PFSK-1 (cell line): ENCODE measurements around the gene RASSF7.

Source experiments
- FOXP2 ChIP-seq: optimal IDR thresholded peaks from 2 replicates; pipeline ENCODE3; 2011; ENCODE audit warnings: borderline replicate concordance, control low read depth, inconsistent platforms; ENCODE audit not compliant: insufficient read depth; ENCODE audit errors: extremely low read length, extremely low read depth
- POLR2AphosphoS5 ChIP-seq: IDR thresholded peaks from 2 replicates; pipeline ENCODE4 v1.6.1; 2012; ENCODE audit warnings: low read depth, mild to moderate bottlenecking, control low read depth, low read length, moderate library complexity
- REST ChIP-seq, 2 experiments: IDR thresholded peaks; 2 replicates each; pipeline versions ENCODE4 v1.6.1 to v1.8.0; 2011 to 2012; ENCODE audit warnings: low read depth in 2 of 2, low read length in 2 of 2, control low read depth in 1 of 2, inconsistent platforms in 1 of 2, mild to moderate bottlenecking in 1 of 2, moderate library complexity in 1 of 2; ENCODE audit not compliant: insufficient read depth in 1 of 2
- SIN3A ChIP-seq: IDR thresholded peaks from 2 replicates; pipeline ENCODE4 v1.6.1; 2012; ENCODE audit warnings: mild to moderate bottlenecking, low read length, moderate library complexity, borderline replicate concordance; ENCODE audit not compliant: insufficient read depth
- TAF1 ChIP-seq: IDR thresholded peaks from 2 replicates; pipeline ENCODE4 v1.6.1; 2012; ENCODE audit warnings: low read length, control low read depth, borderline replicate concordance; ENCODE audit not compliant: insufficient read depth

The RASSF7 gene

GRCh38 chr11:603154-603553, 42.4 kb downstream of the RASSF7 start:
- TF ChIP-seq SIN3A (no peak), TAF1 (no peak), POLR2AphosphoS5 (no peak), REST (IDR thresholded peaks at IDR 0.05; ENCODE audit: insufficient read depth in 1 of 2, low read depth in 2 of 2, low read length in 2 of 2) (no peak), FOXP2 (no peak)

- TF ChIP-seq SIN3A (no peak), POLR2AphosphoS5 (no peak), TAF1 (no peak), REST (IDR thresholded peaks at IDR 0.05; ENCODE audit: insufficient read depth in 1 of 2, low read depth in 2 of 2, low read length in 2 of 2) (no peak), FOXP2 (no peak)
These were observed 44.7 kb downstream of the RASSF7 start for GRCh38 chr11:605286-606129.

- TF ChIP-seq SIN3A (no peak), TAF1 (no peak), POLR2AphosphoS5 (no peak), REST (IDR thresholded peaks at IDR 0.05; ENCODE audit: insufficient read depth in 1 of 2, low read depth in 2 of 2, low read length in 2 of 2) (no peak), FOXP2 (no peak)
These were observed 45.5 kb downstream of the RASSF7 start for GRCh38 chr11:606245-606644.

- TF ChIP-seq FOXP2 (no peak), POLR2AphosphoS5 (no peak), REST (IDR thresholded peaks at IDR 0.05; ENCODE audit: insufficient read depth in 1 of 2, low read depth in 2 of 2, low read length in 2 of 2) (no peak), TAF1 (no peak), SIN3A (no peak)
These were observed 46.4 kb downstream of the RASSF7 start for GRCh38 chr11:607020-607780.
